UCSD-AML1 (cell line): ENCODE measurements around the gene FOXC1.

Experiments
- DNase-seq: peaks from one replicate; lab custom pipeline; 2025; ENCODE audit not compliant: unreplicated experiment; lab: John Stamatoyannopoulos, UW

FOXC1 gene

GRCh38 chr6:1598886-1599285 lies 10.8 kb upstream of the FOXC1 start:
- DNase-seq = no peak

- DNase-seq = no peak
These were observed 10.2 kb upstream of the FOXC1 start for GRCh38 chr6:1599469-1599868.

DNA sequence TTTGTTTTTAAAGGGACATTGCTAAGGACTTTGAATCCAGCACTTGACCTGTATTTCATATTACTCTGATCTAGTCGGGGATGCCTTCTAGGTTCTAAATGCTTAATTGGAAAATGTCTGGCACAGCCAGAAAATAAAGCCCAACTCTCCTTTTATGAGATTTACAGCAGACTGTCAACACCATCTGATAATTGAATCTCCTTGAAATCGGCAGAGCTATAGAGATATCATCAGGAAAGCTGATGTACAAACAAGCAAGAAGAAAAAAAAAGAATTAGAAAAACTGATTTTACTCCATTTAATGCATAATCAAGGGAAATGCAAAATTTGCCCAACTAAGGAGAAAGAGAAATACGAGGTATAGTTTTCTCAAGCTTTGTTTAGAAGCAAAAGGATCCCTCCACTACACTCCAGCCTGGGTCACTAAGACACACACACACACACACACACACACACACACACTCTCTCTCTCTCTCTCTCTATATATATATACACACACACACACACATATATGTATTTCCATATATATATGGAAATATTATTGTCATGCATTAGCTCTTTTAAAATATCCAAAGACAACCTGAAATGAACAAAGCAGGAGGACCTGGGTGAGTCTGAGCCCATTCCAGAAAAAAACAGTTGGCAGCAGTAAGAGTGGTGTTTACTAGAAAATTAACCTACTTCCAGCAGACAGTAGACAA lies 9.5 kb upstream of the FOXC1 start:
- no peak for DNase-seq

- DNase-seq = no peak
These were observed 9.0 kb upstream of the FOXC1 start for GRCh38 chr6:1600764-1601157.

DNA sequence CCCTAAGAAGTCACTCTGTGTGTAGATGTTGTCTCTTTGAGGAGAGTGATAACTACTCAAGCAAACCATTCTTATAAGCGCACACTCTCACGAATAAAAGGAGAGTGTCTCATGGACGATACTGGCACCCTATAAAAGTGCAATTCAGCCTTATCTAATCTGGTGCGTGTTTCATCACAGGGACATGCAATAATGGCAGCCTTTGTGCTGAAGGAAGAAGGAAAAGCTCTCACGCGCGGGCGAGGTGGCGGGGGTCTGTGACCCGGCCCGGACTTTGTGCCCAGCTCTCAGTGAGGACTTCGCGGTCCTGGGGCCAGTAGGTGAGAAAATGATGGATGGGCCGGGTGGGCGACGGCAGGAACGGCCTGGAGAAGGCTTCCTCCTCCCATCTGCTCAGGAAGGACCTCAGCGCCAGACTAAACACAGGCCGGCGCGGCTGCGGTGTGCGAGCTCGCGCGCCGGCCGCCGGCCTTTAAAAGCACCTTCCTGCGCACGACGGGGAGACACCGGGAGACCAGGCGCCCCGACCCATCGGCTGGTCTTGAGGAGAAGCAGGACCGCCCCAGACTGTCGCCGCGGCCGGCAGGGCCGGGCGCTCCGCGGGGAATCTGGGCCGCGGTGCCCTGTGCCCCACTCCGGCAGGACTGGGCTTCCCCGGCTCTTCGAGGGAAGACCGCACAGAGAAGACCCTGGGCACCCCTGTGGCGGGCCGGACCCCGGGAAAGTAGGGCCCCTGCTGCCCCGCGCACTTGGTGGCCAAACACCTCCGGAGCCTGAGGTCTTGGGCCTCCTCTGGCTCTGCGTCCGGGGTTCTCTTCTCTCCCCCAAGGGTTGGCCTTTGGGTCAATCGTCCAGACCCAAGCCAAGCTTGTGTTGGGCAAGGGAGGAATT lies 8.3 kb upstream of the FOXC1 start:
- no peak for DNase-seq

DNA sequence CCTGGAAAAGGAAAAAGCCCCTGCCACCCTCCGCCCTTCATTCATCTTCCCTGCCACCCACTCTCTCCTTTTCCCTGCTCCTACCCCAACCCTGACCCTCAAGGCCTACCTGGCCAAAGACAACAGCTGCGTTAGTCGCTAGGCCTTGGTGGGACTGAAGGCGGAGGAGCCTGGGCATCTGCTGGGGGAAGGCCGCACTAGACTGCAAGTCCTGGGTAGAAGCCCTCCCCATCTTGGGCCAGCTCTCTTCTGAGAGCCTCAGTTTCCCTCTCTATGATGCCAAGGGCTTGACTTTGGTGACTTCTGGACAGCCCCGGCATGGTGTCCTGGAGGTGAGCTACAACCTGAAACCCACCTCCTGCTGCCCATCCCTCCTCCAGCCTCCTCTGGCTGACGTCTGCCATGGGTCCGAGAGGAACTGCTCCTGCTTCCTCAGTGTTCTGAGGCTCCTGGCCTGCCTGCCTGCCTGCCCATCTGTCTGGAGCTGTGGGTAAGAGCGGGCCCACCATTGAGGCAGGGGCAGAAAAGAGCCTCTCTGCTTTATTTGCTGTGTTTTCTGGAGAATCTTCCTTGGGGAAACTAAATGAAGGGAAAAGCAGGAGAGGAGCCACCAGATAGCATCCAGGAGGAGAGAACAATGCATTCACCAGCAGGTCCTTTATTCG lies 7.5 kb upstream of the FOXC1 start:
- no peak for DNase-seq

GRCh38 chr6:1603708-1604107 lies 6.0 kb upstream of the FOXC1 start:
- DNase-seq = no peak

GRCh38 chr6:1604158-1605003 lies 5.3 kb upstream of the FOXC1 start:
- peak; percentile 84 for DNase-seq

DNA sequence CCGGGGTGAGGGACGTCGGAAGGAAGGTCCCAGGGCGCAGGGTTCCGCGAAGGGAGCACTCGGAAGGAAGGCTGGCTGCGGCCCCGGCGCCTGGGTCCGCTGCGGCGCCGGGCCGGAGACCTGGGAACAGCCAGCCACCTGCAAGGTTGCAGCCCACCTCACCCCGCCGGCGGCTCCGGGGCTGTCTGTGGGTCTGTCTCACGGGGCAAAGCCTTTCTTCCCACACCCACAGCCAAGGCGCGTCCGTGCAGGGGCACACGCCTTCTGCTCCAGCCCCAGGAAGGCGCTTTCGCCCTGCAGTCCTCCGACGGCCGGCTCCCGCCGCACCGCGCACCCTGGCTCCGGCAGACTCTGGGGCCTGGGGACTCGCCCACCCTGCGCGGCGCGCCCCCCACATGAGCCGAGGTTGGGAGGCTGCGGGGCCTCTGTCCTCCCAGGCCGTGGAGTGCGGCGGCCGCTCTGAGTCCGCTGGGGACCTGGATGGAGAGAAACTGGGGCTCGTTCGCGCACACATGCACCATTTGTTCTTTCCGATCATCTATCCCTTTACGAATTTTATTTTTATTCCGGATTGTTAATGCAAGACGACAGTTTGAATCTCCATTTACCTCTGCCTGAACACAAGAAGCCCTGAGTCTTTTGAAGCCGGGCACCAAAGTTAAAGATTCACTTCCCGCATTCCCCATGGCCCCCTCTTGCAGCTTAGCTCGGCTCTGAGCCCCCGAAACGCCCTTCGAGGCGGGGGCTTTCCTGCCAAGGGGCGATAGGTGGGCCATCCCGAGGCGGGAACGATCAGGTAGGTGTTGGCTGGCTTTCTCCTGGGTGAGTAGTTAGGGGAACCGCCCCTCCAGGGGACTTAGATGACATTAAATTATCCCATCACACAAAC lies 4.5 kb upstream of the FOXC1 start:
- DNase-seq = no peak

DNA sequence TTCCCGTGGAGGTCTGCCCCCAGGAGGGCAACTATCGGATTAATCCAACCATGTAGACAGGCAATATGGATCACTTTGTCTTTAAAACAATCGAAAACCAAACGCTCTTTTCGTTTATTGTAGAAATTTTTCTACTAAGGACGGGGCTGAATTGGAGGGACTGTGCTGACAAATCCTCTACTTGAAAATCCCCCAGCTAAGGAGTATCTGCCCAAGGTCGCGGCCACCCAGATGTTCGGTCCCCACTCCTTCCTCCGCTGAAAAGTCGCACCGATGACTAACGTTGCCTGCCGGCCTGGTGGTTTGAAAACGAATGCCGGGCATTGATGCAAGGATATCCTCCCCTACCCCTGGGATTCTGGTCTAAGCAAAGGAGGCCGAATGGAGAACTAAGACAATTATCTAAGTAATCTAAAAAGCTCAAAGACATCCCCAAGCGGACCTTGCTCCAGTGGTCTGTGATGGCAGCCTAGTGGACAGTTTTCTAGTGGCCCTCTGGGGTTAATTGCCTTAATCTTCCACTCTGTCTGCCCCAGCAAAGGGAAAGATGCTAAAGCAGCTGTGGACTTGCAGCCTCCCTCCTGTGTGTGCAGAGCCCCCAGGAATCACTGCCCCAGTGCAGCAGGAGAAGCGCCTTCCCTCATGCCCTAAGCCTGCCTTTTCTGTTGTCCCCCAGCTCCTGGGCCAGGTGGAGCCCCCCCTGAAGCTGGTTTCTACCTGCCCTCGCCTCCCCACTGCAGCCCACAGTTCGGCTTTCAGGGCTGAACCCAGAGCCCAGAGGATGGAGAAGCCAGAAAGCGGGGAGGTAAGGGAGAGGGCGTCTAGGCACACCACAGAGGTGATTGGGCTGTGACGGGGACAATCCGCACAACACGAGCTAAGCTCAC lies 3.6 kb upstream of the FOXC1 start:
- DNase-seq = peak; percentile 34

- DNase-seq = no peak
These were observed 2.8 kb upstream of the FOXC1 start for GRCh38 chr6:1606780-1607515.

DNA sequence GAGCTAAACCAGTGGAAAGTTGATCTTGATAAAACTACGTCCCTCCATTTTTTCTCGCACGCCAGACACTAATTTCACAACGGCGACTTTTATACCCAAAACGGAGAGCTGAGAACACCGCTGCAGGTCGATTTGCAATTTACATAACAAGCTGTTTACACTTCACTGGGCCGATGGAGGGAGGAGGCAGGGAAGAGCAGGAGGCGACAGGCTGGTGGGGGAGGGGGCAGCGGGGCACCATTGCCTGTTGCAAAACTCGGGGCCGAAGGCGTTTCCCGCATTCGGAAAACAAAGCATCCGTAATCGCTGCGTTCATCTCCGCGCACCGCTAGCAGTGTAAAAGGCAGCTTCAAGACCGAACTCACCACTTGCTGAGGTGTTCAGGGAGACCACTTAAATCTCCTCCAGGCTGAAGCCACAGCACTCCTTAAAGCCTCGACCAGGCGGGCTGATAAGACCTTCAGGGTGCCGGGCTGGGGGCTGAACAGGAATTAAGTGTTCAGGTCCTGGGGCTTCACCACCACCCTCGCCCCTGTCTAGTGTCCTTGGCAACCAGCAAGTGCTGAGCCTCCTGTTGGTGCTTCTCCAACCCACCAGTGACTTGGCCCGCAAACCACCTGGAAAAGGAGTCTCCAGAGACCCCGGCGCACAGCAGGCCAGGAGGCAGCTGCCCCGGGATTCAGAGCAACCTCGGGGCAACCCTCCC lies 2.0 kb upstream of the FOXC1 start:
- no peak for DNase-seq

DNA sequence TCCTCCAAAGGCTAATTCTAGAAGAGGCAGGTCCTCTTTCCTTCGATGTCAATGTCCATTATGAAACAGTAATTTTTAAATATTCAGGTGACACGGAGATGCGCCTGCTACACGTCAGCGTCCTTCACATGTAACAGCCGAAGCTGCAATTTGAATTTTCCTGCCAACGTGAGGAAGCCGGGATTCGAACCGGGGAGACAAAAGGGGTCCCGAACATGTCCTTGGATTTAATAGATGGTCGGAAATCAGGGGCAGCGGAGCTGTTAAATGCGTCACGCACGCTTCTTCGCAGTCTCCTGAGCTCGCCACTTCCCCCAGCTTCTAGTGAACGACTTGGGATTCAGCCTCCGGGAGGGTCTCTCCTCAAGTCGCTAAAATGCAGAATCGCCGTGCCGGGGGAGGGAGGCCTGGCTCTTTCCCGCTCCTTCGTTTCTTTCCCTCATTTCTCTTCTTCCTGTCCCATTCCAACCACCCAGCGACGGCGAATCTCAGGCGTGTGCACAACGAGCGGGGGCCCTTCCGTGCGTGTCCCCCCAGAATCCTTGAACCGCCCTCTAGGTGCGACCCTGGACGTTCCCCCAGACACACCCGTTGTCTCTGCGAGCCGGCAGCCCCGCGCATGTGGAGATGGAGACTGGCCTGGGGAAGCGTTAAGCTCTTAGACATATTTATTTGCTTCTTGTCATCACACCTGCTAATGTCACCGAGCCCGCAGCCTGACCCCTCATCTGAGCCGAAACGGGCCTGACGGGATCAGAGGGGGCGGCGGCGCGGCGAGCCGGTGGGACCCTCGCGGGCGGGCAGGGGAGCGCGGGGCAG lies 1.3 kb upstream of the FOXC1 start:
- DNase-seq = no peak

- peak; percentile 50 for DNase-seq
These were observed 571 bp upstream of the FOXC1 start for GRCh38 chr6:1609041-1609647.

- peak; percentile 41 for DNase-seq
These were observed 994 bp downstream of the FOXC1 start for GRCh38 chr6:1610497-1611321.

DNA sequence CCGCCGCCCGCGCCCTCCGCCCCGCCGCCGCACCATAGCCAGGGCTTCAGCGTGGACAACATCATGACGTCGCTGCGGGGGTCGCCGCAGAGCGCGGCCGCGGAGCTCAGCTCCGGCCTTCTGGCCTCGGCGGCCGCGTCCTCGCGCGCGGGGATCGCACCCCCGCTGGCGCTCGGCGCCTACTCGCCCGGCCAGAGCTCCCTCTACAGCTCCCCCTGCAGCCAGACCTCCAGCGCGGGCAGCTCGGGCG lies 1.5 kb downstream of the FOXC1 start:
- peak; percentile 50 for DNase-seq
